Fibroblast of lung (primary cell): ENCODE measurements around the gene PDE4D.

ENCODE experiments used
- CTCF ChIP-seq, 2 donors: IDR thresholded peaks in 1 of 2; conservative IDR thresholded peaks in 1 of 2; 1 replicate in 1 of 2; 2 replicates in 1 of 2; pipeline ENCODE4 v1.5.1; 2011 to 2012; ENCODE audit warnings: low read length in 2 of 2, control low read depth in 1 of 2, inconsistent platforms in 1 of 2, low read depth in 1 of 2, mild to moderate bottlenecking in 1 of 2
- EZH2 ChIP-seq: IDR thresholded peaks from 2 replicates; pipeline ENCODE4 v1.5.1; 2012; ENCODE audit warnings: low read length, control low read depth, mild to moderate bottlenecking; ENCODE audit errors: missing control alignments

- no peak for TF ChIP-seq CTCF (conservative IDR thresholded peaks at IDR 0.05 in 1 of 2, IDR thresholded peaks at IDR 0.05 in 1 of 2; ENCODE audit: low read depth in 1 of 2, low read length in 2 of 2)
- no peak for TF ChIP-seq EZH2
These were observed 777.2 kb downstream of the PDE4D start for GRCh38 chr5:59116231-59116865.
